C4-2B (cell line): Measurements from ENCODE around the gene FKBP5.

ENCODE experiments used
- H3K27ac ChIP-seq: fragments of 450-650 bp; 2 replicates; pipeline ENCODE4 v1.5.1; 2017
- ZFX ChIP-seq: fragments of 450-650 bp; IDR thresholded peaks from 2 replicates; pipeline ENCODE4 v1.6.1; 2017
- TF ChIP-seq, protein P1 (sequence below): fragments of 450-650 bp; conservative IDR thresholded peaks from 2 replicates; pipeline ENCODE4 v1.5.1; 2017; ENCODE audit warnings: mild to moderate bottlenecking

The FKBP5 gene

DNA sequence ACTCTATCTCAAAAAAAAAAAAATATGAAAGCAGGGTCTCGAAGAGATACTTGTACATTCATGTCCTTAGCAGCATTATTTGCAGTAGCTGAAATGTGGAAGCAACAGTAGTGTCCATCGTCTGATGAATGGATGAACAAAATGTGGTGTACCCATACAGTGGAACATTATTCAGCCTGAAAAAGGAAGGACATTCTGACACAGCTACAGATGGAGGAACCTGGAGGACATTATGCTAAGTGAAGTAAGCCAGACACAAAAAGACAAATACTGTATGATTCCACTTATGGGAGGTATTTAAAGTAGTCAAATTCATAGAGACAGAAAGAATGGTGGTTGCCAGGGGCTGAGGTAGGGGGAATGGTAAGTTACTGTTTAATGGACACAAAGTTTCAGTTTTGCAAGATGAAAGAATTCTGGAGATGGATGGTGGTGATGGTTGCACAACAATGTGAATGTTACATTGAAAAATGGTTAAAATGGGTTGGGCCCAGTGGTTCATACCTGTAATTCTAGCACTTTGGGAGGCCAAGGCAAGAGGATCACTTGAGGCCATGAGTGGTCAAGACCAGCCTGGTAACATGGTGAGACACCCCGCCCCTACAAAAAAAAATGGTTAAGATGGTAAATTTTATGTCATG lies 164.2 kb downstream of the FKBP5 start:
- no peak overlapping the region for H3K27ac ChIP-seq
- TF ChIP-seq ZFX, result no peak
- TF ChIP-seq, protein P1, sequence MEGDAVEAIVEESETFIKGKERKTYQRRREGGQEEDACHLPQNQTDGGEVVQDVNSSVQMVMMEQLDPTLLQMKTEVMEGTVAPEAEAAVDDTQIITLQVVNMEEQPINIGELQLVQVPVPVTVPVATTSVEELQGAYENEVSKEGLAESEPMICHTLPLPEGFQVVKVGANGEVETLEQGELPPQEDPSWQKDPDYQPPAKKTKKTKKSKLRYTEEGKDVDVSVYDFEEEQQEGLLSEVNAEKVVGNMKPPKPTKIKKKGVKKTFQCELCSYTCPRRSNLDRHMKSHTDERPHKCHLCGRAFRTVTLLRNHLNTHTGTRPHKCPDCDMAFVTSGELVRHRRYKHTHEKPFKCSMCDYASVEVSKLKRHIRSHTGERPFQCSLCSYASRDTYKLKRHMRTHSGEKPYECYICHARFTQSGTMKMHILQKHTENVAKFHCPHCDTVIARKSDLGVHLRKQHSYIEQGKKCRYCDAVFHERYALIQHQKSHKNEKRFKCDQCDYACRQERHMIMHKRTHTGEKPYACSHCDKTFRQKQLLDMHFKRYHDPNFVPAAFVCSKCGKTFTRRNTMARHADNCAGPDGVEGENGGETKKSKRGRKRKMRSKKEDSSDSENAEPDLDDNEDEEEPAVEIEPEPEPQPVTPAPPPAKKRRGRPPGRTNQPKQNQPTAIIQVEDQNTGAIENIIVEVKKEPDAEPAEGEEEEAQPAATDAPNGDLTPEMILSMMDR, result no peak
